ENCODE results near the gene TMEM164.

The TMEM164 gene

GRCh38 chrX:110173192-110174175, 170.6 kb downstream of the TMEM164 start:
- DNase-seq: no peak

DNA sequence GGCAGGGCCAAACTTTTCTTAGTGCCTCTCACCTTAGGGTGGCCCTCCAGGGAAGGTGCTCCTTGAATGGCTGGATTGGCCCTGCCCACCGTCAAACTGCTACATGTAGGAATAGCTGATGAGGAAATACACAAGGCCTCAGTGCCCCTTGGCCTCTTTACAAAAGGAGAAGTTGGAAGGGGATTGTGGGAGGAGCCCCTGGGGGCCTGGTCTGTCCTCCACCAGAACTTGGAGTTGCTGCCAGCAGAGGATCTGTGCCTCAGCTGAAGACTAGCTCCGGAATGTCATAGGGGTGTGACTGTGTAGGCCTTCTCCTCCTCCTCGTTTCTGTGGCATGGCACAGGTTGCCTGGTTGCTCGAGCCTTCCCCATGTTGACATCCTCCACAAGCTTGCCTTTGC, 172.2 kb downstream of the TMEM164 start:
- no peak for DNase-seq

- no peak for DNase-seq
These were observed 172.8 kb downstream of the TMEM164 start for GRCh38 chrX:110175696-110176095.

GRCh38 chrX:110178179-110178865, 175.4 kb downstream of the TMEM164 start:
- DNase-seq: no peak

DNA sequence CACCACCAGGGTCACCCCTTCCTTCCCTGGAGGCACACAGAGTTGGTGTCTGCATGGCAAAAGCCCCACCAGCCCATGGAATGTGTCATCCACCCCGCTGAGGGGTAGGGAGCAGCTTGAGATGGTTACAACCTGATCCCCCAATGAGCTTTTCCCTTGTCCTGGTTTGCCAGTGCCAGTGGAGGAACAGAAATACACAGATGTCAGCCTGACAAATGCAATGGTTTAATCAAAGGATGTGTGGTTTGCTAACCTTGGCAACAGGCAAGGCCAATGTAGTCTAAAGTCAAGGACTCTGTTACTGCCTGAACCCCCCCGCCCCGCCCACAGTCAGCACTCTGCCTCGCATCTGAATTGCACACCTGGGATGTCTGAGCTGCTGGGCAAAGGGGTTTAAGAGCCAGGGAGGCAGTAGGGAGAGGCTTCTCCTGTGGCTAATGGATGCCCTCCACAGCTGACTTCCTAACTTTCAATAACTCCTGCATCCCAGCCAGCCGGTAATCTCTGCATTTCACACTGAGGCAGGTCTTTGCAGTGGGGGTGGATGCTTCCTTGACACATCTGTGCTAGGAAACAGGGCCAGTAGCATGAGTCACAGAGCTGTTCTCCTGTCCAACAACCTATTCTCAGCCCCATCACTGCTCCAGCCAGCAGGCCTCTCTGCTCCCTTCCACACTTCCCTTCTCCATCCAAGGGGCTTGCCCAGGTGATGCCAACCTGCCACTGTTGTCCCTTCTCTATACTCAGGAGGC, 177.4 kb downstream of the TMEM164 start:
- no peak for DNase-seq

DNA sequence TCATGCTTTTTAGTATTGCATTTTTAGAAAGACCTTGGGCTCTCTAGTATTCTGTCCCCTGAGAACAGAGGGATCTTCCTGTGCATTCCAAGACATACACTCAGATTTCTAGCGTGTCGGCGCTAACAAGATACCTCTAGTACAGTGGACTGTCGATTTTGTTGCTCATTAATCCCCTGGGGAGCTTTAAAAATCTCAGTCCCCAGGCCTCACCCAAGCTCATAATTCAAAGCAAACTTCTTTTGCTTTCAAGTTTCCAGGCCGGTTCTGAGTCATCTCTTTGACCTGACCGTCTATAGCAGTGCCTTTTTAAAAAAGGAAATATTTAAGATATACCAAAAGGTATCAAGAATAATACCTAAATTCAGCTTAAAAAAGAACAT, 178.0 kb downstream of the TMEM164 start:
- DNase-seq: no peak

GRCh38 chrX:110181459-110182137, 178.7 kb downstream of the TMEM164 start:
- DNase-seq: no peak

- no peak for DNase-seq
These were observed 179.4 kb downstream of the TMEM164 start for GRCh38 chrX:110182362-110182761.

DNA sequence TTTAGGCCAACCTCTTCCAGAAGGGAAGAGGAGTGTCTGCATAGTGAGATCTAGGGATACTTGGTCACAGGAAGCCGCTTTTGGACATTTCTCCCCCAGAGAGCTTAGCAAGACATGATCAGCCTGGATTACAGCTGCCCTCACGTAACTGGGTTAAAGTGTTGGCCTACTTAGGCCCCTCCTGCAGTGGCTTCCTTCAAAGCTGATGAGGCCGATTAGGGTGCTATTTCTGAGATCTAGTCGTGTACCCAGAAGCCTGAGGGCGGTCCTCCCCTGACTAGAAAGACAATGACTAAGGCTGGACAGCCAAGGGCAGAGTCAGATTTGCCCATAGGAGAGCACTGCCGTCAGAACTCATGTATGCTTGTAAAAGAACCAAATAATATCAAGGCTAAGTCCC, 180.0 kb downstream of the TMEM164 start:
- DNase-seq: no peak

DNA sequence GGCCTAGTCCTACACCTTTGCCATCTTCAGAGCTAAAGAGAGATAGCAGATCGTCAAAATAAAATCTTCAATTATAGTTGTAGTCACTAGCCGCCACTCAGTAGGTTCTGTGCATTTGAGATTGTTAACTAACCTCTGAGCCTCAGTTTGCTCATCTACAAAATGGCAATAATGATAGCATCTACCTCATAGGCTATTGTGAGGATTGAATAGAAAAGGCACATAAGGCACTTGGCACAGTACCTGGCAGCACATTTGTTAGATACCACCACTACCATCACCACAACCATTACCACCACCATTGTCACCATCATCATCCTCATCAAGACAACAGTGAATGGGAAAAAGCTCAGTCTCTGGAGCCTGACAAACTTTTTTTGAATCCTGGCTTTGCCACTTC, 180.4 kb downstream of the TMEM164 start:
- DNase-seq: no peak

GRCh38 chrX:110188701-110189558, 186.0 kb downstream of the TMEM164 start:
- no peak for DNase-seq

DNA sequence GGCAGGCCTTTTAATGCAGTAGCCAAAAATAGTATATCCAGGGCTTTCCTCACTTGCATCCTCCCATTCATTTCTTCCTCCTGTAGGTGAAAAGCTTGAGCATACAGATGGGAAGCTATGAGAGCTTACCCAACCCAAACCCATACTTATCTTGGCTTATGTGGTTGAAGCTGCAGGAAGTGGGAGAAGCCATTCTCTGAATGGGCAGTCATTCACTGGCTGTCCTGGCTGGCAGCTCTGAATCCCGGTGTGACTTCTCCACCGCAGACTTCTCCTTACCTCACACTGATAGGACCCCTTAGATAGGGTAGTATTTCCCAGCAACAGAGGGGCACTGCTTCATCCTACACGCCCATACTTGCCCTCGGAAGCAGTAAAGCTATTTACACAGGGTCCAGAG, 189.6 kb downstream of the TMEM164 start:
- no peak for DNase-seq

DNA sequence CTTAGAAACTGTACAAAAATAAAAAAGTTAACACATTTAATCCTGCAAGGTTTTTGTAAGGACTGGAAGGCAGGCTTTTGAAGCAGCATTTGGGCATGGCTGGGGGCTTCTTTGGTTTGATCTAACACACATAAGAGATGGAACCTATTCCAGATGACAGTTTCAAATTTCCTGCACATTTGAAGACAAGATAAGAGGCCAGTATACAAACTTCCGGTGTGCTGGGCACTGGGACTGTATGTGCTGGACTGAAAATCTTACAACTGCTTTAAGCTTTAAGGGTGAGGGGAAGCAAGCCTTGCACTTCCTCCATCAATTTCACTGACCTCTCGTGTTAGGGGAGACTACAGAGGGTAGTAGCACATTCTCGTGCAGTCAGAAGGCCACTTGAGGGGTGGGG, 192.1 kb downstream of the TMEM164 start:
- DNase-seq: no peak

GRCh38 chrX:110201799-110202198, 198.9 kb downstream of the TMEM164 start:
- no peak for DNase-seq

DNA sequence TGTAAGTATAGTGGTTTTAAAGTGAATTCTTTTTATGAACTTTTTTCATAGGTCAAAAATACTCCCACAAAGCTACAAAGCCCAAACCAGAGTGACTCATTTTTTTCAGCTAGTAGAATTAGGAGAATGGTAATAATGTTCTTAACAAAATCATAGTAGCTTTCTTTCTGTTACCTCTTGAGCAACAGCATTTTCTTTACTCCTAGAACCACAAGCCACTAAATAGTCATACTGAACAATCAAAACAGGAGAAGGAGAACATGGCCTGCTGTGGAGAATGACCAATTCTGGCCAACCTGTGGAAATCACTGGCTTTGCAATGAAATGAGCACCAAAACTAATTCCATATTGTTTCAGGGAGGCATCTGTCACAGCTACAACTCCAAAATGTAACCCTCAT, 202.1 kb downstream of the TMEM164 start:
- no peak for DNase-seq

- DNase-seq: no peak
These were observed 205.2 kb downstream of the TMEM164 start for GRCh38 chrX:110208092-110208491.

- DNase-seq: no peak
These were observed 207.7 kb downstream of the TMEM164 start for GRCh38 chrX:110210417-110211139.

GRCh38 chrX:110211340-110211739, 208.4 kb downstream of the TMEM164 start:
- no peak for DNase-seq

GRCh38 chrX:110212299-110212698, 209.4 kb downstream of the TMEM164 start:
- peak; percentile 25 for DNase-seq

DNA sequence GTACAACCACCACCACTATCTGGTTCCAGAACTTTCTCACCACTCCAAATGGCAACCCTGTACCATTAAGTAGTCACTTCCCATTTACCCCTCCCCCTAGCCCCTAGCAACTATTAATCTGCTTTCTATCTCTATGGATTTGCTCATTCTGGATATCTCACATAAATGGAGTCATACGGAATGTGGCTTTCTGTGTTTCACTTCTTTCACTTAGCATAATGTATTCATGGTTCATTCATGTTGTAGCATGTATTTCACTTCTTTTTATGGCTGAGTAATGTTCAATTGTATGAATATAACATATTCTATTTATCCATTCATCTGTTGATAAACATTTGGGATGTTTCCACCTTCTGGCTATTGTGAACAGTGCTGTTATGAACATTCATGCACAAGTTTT, 210.3 kb downstream of the TMEM164 start:
- DNase-seq: no peak

DNA sequence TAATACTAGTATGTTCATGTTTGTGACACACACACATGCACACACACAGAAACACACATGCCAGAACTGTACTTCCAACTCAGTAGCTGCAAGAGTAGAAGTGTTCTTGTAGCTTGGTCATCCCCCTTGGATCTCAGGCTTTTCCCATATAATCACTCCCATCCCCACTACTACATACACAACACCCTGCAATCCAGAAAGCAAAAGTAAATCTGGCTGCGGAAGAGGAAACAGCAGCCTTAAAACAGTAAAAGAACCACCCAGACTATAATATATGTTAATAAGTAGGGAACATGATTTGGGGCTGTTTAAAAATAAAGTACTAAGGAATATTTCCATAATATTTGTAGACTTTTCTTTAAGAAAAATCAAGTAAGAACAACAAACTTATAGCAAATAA, 211.8 kb downstream of the TMEM164 start:
- DNase-seq: no peak
